Panc1 (cell line): ENCODE results near the gene KHDRBS2. TPM values are rescaled to one million over a fixed set of nuclear protein-coding genes. Genes with fewer than 3 reads are reported as not detected.

Experiments used
- ATAC-seq: fragments of 200-7000 bp; cut with Tn5 transposase; 2 replicates; pipeline ENCODE4 v1.9.1; 2020; ENCODE audit warnings: mild to moderate bottlenecking, moderate library complexity
- BruUV-seq: library from RNA; stranded (reverse); fragments of 400-500 nt; replicated peaks from 2 replicates; lab custom pipeline; 2021; lab: Mats Ljungman, UMichigan
- CTCF ChIA-PET: fragments of 300-600 bp; sonication (Branson Sonifier 250); formaldehyde crosslinking; loops from one replicate; lab custom pipeline; 2022; ENCODE audit warnings: antibody characterized with exemption; lab: Charles Lee
- POLR2A ChIA-PET: fragments of 300-600 bp; sonication (Branson Sonifier 250); formaldehyde crosslinking; loops from one replicate; lab custom pipeline; 2022; ENCODE audit warnings: antibody characterized with exemption; lab: Charles Lee
- DNase-seq: peaks from one replicate; pipeline ENCODE4 v3.0.0-alpha.2; 2010; ENCODE audit warnings: low read depth, low spot score
- H3K27ac ChIP-seq: 2 replicates; pipeline ENCODE4 v1.5.1; 2011; ENCODE audit warnings: mild to moderate bottlenecking, low read length, inconsistent platforms
- H3K27me3 ChIP-seq: fragments of 200-500 bp; sonication (Bioruptor generic); 2 replicates; pipeline ENCODE4 v1.6.0; 2014; ENCODE audit warnings: low read length, inconsistent platforms; ENCODE audit not compliant: control insufficient read depth, insufficient read depth
- H3K36me3 ChIP-seq: fragments of 200-500 bp; sonication (Bioruptor generic); 2 replicates; pipeline ENCODE4 v1.5.1; 2014; ENCODE audit warnings: inconsistent platforms, mild to moderate bottlenecking, low read length, moderate library complexity; ENCODE audit not compliant: control insufficient read depth, insufficient read depth
- H3K4me1 ChIP-seq: 2 replicates; pipeline ENCODE4 v1.5.1; 2011; ENCODE audit warnings: inconsistent platforms, mild to moderate bottlenecking, low read length, moderate library complexity; ENCODE audit not compliant: control insufficient read depth, insufficient read depth
- H3K4me3 ChIP-seq, 2 experiments: 2 replicates each; pipeline ENCODE4 v1.5.1; 2011 to 2012; ENCODE audit warnings: low read depth in 2 of 2, low read length in 2 of 2, mild to moderate bottlenecking in 2 of 2, inconsistent platforms in 1 of 2, moderate library complexity in 1 of 2
- H3K9me3 ChIP-seq: fragments of 200-500 bp; sonication (Bioruptor generic); 2 replicates; pipeline ENCODE4 v1.5.1; 2014; ENCODE audit warnings: low read depth, mild to moderate bottlenecking, inconsistent platforms, low read length, moderate library complexity; ENCODE audit not compliant: control insufficient read depth, insufficient read depth
- POLR2AphosphoS5 ChIP-seq: IDR thresholded peaks from 2 replicates; pipeline ENCODE4 v1.6.1; 2012; ENCODE audit warnings: mild to moderate bottlenecking, low read depth, low read length, moderate library complexity
- SIN3A ChIP-seq: IDR thresholded peaks from 2 replicates; pipeline ENCODE4 v1.6.1; 2012; ENCODE audit warnings: low read depth, mild to moderate bottlenecking, low read length, moderate library complexity, borderline replicate concordance; ENCODE audit not compliant: insufficient read depth
- TCF7L2 ChIP-seq: IDR thresholded peaks from 2 replicates; pipeline ENCODE4 v1.6.1; 2011; ENCODE audit warnings: mild to moderate bottlenecking, low read depth, low read length, inconsistent platforms
- in situ Hi-C: cut with HindIII; loops from 2 replicates; pipeline ENCODE4 v1.10.0; 2016; ENCODE audit warnings: low sequenced_read_pairs, low pct_unique_long_range_greater_than_20kb
- intact Hi-C: fragments of 100-400 bp; cut with micrococcal nuclease; formaldehyde crosslinking; loops from one replicate; pipeline ENCODE4 v1.10.0; 2022; ENCODE audit not compliant: unreplicated experiment
- total RNA-seq: library from RNA; stranded (reverse); gene quantifications from one replicate; pipeline ENCODE4 v1.2.1, GENCODE V29; 2021; ENCODE audit not compliant: unreplicated experiment
- TF ChIP-seq, protein P1 (sequence below), 2 experiments: IDR thresholded peaks; 2 replicates each; pipeline ENCODE4 v1.6.1; 2011 to 2012; ENCODE audit warnings: low read depth in 2 of 2, control low read depth in 1 of 2, low read length in 1 of 2, mild to moderate bottlenecking in 1 of 2, moderate library complexity in 1 of 2; ENCODE audit not compliant: insufficient read depth in 1 of 2
- TF ChIP-seq, protein P2 (sequence below): fragments of 450-650 bp; IDR thresholded peaks from 2 replicates; pipeline ENCODE4 v1.5.1; 2017; ENCODE audit warnings: mild to moderate bottlenecking

KHDRBS2 gene
- total RNA-seq, 1 experiment from 2014 or later, result not detected

GRCh38 chr6:61745994-61746393 lies 540.0 kb downstream of the KHDRBS2 start:
- intact Hi-C loops, result no loop called here
- TF ChIP-seq TCF7L2 (no peak), SIN3A (no peak), POLR2AphosphoS5 (no peak)
- TF ChIP-seq, protein P1, sequence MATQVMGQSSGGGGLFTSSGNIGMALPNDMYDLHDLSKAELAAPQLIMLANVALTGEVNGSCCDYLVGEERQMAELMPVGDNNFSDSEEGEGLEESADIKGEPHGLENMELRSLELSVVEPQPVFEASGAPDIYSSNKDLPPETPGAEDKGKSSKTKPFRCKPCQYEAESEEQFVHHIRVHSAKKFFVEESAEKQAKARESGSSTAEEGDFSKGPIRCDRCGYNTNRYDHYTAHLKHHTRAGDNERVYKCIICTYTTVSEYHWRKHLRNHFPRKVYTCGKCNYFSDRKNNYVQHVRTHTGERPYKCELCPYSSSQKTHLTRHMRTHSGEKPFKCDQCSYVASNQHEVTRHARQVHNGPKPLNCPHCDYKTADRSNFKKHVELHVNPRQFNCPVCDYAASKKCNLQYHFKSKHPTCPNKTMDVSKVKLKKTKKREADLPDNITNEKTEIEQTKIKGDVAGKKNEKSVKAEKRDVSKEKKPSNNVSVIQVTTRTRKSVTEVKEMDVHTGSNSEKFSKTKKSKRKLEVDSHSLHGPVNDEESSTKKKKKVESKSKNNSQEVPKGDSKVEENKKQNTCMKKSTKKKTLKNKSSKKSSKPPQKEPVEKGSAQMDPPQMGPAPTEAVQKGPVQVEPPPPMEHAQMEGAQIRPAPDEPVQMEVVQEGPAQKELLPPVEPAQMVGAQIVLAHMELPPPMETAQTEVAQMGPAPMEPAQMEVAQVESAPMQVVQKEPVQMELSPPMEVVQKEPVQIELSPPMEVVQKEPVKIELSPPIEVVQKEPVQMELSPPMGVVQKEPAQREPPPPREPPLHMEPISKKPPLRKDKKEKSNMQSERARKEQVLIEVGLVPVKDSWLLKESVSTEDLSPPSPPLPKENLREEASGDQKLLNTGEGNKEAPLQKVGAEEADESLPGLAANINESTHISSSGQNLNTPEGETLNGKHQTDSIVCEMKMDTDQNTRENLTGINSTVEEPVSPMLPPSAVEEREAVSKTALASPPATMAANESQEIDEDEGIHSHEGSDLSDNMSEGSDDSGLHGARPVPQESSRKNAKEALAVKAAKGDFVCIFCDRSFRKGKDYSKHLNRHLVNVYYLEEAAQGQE (IDR thresholded peaks at IDR 0.05; ENCODE audit: insufficient read depth in 1 of 2, low read depth in 2 of 2, low read length in 1 of 2), result no peak
- TF ChIP-seq, protein P2, sequence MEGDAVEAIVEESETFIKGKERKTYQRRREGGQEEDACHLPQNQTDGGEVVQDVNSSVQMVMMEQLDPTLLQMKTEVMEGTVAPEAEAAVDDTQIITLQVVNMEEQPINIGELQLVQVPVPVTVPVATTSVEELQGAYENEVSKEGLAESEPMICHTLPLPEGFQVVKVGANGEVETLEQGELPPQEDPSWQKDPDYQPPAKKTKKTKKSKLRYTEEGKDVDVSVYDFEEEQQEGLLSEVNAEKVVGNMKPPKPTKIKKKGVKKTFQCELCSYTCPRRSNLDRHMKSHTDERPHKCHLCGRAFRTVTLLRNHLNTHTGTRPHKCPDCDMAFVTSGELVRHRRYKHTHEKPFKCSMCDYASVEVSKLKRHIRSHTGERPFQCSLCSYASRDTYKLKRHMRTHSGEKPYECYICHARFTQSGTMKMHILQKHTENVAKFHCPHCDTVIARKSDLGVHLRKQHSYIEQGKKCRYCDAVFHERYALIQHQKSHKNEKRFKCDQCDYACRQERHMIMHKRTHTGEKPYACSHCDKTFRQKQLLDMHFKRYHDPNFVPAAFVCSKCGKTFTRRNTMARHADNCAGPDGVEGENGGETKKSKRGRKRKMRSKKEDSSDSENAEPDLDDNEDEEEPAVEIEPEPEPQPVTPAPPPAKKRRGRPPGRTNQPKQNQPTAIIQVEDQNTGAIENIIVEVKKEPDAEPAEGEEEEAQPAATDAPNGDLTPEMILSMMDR, result no peak
- Histone ChIP-seq H3K36me3 (no peaks in the 10 kb centered on the region), H3K4me1 (no peaks in the 10 kb centered on the region), H3K9me3 (no peaks in the 10 kb centered on the region), H3K27ac (no peak overlapping the region), H3K4me3 (no peak overlapping the region), H3K27me3 (no peaks in the 10 kb centered on the region)
- in situ Hi-C loops, result no loop called here
- DNase-seq (no peak), ATAC-seq (no peak)
- ChIA-PET CTCF (no interaction called here), POLR2A (no interaction called here)
- BruUV-seq, result no TSS peak

GRCh38 chr6:61711849-61712248 lies 574.2 kb downstream of the KHDRBS2 start:
- TF ChIP-seq, protein P2, result 0 out of 2 replicates have a peak, but pooled peaks have one; percentile 25
- no peak for TF ChIP-seq TCF7L2
- H3K4me3 ChIP-seq, result no peak overlapping the region
- ChIA-PET POLR2A (no interaction called here), CTCF (interaction anchor here (0.6 kb wide), 1 partner anchor 24 kb away, joined by 3 read pairs; no protein-coding TSS in a partner anchor)
- DNase-seq, result no peak
- H3K36me3 ChIP-seq, result no peaks in the 10 kb centered on the region
- no peak overlapping the region for H3K27ac ChIP-seq
- H3K27me3 ChIP-seq, result no peaks in the 10 kb centered on the region
- BruUV-seq, result no TSS peak
- H3K4me1 ChIP-seq, result no peaks in the 10 kb centered on the region
- intact Hi-C loops (no loop called here), in situ Hi-C loops (no loop called here)
- ATAC-seq, result no peak
- H3K9me3 ChIP-seq, result no peaks in the 10 kb centered on the region
